Fibroblast of mammary gland (primary cell): ENCODE data around the gene CRYAB.

Experiments
- DNase-seq: peaks from one replicate; pipeline ENCODE4 v3.0.0-alpha.2; 2010; ENCODE audit warnings: low read depth
- H3K4me3 ChIP-seq: 2 replicates; pipeline ENCODE4 v1.5.1; 2011; ENCODE audit warnings: low read depth, mild to moderate bottlenecking, low read length, moderate library complexity; ENCODE audit not compliant: control insufficient read depth
- TF ChIP-seq, protein P1 (sequence below): conservative IDR thresholded peaks from 2 replicates; pipeline ENCODE4 v1.5.1; 2011; ENCODE audit warnings: low read depth, low read length, inconsistent platforms; ENCODE audit not compliant: control insufficient read depth, insufficient read depth

CRYAB gene

GRCh38 chr11:111910676-111911562 is 651 bp downstream of the CRYAB start:
- no peak overlapping the region for H3K4me3 ChIP-seq
- TF ChIP-seq, protein P1, sequence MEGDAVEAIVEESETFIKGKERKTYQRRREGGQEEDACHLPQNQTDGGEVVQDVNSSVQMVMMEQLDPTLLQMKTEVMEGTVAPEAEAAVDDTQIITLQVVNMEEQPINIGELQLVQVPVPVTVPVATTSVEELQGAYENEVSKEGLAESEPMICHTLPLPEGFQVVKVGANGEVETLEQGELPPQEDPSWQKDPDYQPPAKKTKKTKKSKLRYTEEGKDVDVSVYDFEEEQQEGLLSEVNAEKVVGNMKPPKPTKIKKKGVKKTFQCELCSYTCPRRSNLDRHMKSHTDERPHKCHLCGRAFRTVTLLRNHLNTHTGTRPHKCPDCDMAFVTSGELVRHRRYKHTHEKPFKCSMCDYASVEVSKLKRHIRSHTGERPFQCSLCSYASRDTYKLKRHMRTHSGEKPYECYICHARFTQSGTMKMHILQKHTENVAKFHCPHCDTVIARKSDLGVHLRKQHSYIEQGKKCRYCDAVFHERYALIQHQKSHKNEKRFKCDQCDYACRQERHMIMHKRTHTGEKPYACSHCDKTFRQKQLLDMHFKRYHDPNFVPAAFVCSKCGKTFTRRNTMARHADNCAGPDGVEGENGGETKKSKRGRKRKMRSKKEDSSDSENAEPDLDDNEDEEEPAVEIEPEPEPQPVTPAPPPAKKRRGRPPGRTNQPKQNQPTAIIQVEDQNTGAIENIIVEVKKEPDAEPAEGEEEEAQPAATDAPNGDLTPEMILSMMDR = no peak
- DNase-seq = no peak

DNA sequence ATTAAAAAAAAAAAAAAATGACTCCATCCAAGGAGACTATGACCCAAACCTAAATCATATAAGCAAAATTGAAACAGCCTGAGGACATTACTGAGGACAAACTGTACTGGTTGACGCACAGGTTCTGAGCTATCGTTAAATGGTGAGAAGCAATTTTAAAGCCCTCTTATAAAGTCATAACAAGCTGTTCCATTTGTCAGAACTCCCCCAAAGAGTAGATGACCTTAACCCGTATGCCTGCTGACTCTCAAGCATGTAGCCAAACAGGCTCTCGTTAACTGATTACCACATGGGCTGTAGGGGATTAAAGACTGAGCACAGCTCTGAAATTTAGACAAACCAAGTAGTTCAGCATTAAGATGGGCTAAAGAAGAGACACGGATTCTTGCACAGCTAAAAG is 2.2 kb downstream of the CRYAB start:
- no peak overlapping the region for H3K4me3 ChIP-seq
- DNase-seq = no peak
- TF ChIP-seq, protein P1 = no peak

GRCh38 chr11:111908639-111909305 is 2.8 kb downstream of the CRYAB start:
- no peak for DNase-seq
- H3K4me3 ChIP-seq = no peak overlapping the region
- TF ChIP-seq, protein P1 = no peak

GRCh38 chr11:111906680-111907079 is 4.9 kb downstream of the CRYAB start:
- no peak overlapping the region for H3K4me3 ChIP-seq
- DNase-seq = no peak
- TF ChIP-seq, protein P1 = no peak

GRCh38 chr11:111905411-111905810 is 6.2 kb downstream of the CRYAB start:
- H3K4me3 ChIP-seq = no peak overlapping the region
- TF ChIP-seq, protein P1 = no peak
- no peak for DNase-seq

GRCh38 chr11:111886844-111887243 is 24.7 kb downstream of the CRYAB start:
- H3K4me3 ChIP-seq = no peak overlapping the region
- TF ChIP-seq, protein P1 = no peak
- no peak for DNase-seq
